Measurements from ENCODE around the gene LYRM9.
"Not testable (repeated sequence)": the region's sequence is repeated elsewhere in the genome, so short reads cannot be mapped to it uniquely, and the experiment has no call there.

LYRM9 gene

GRCh38 chr17:27837769-27838168 is 55.4 kb downstream of the LYRM9 start:
- DNase-seq, result not testable (repeated sequence)

GRCh38 chr17:27836651-27837050 is 56.5 kb downstream of the LYRM9 start:
- no peak for DNase-seq

GRCh38 chr17:27834571-27834970 is 58.6 kb downstream of the LYRM9 start:
- no peak for DNase-seq

- no peak for DNase-seq
These were observed 60.3 kb downstream of the LYRM9 start for GRCh38 chr17:27832831-27833230.

GRCh38 chr17:27829888-27830287 is 63.3 kb downstream of the LYRM9 start:
- DNase-seq, result not testable (repeated sequence)

- DNase-seq, result not testable (repeated sequence)
These were observed 63.9 kb downstream of the LYRM9 start for GRCh38 chr17:27829143-27829711.
